Pulmonary artery endothelial cell (primary cell): ENCODE data around the gene GABRB3. TPM values are rescaled to one million over a fixed set of nuclear protein-coding genes. Genes with fewer than 3 reads are reported as not detected.
"Not testable (repeated sequence)": the region's sequence is repeated elsewhere in the genome, so short reads cannot be mapped to it uniquely, and the experiment has no call there.

ENCODE experiments used
- DNase-seq: peaks from one replicate; pipeline ENCODE4 v3.0.0-alpha.2; 2011; ENCODE audit warnings: low read depth, low spot score
- total RNA-seq: library from RNA; depleted of rRNA; stranded (reverse); fragments of >200 nt; gene quantifications from 2 replicates; pipeline ENCODE4 v1.2.3, GENCODE V29; 2014

GABRB3 gene
- total RNA-seq, 1 donor from 2014 or later = 0.59 TPM

GRCh38 chr15:26736502-26737248, 36.2 kb downstream of the GABRB3 start:
- DNase-seq = no peak

GRCh38 chr15:26731965-26732364, 40.9 kb downstream of the GABRB3 start:
- no peak for DNase-seq

- DNase-seq = no peak
Measured at GRCh38 chr15:26729581-26729980, 43.3 kb downstream of the GABRB3 start.

- DNase-seq = no peak
Measured at GRCh38 chr15:26729030-26729429, 43.8 kb downstream of the GABRB3 start.

- DNase-seq = no peak
Measured at GRCh38 chr15:26724381-26725150, 48.3 kb downstream of the GABRB3 start.

GRCh38 chr15:26722621-26723160, 50.2 kb downstream of the GABRB3 start:
- DNase-seq = no peak

- DNase-seq = no peak
Measured at GRCh38 chr15:26721232-26721967, 51.5 kb downstream of the GABRB3 start.

GRCh38 chr15:26720546-26720945, 52.3 kb downstream of the GABRB3 start:
- no peak for DNase-seq

- not testable (repeated sequence) for DNase-seq
Measured at GRCh38 chr15:26719866-26720265, 53.0 kb downstream of the GABRB3 start.

- no peak for DNase-seq
Measured at GRCh38 chr15:26716069-26716468, 56.8 kb downstream of the GABRB3 start.

GRCh38 chr15:26713498-26713897, 59.4 kb downstream of the GABRB3 start:
- no peak for DNase-seq

GRCh38 chr15:26712335-26712734, 60.5 kb downstream of the GABRB3 start:
- no peak for DNase-seq

GRCh38 chr15:26711445-26711844, 61.4 kb downstream of the GABRB3 start:
- DNase-seq = no peak

GRCh38 chr15:26702381-26702780, 70.5 kb downstream of the GABRB3 start:
- DNase-seq = no peak

- DNase-seq = no peak
Measured at GRCh38 chr15:26698555-26698954, 74.3 kb downstream of the GABRB3 start.

GRCh38 chr15:26697913-26698312, 75.0 kb downstream of the GABRB3 start:
- no peak for DNase-seq

- no peak for DNase-seq
Measured at GRCh38 chr15:26691249-26691648, 81.6 kb downstream of the GABRB3 start.

GRCh38 chr15:26690778-26691177, 82.1 kb downstream of the GABRB3 start:
- no peak for DNase-seq

- no peak for DNase-seq
Measured at GRCh38 chr15:26689462-26689861, 83.4 kb downstream of the GABRB3 start.

- DNase-seq = no peak
Measured at GRCh38 chr15:26686547-26687187, 86.2 kb downstream of the GABRB3 start.

GRCh38 chr15:26682598-26683164, 90.2 kb downstream of the GABRB3 start:
- DNase-seq = no peak
